CD14-positive monocyte (primary cell): ENCODE data around the gene SSTR1. TPM values are rescaled to one million over a fixed set of nuclear protein-coding genes. Genes with fewer than 3 reads are reported as not detected.

Experiments
- DNase-seq, 3 donors: peaks; one replicate each; pipeline ENCODE4 v3.0.0-alpha.2; 2011 to 2022
- H2AFZ ChIP-seq: 2 replicates; pipeline ENCODE4 v1.6.0; 2012; ENCODE audit warnings: mild to moderate bottlenecking, low read depth, low read length, inconsistent platforms; ENCODE audit not compliant: insufficient read depth, poor library complexity, severe bottlenecking
- H3K27ac ChIP-seq, 2 donors: 1 replicate in 1 of 2; 2 replicates in 1 of 2; pipeline ENCODE4 v1.5.1; 2012 to 2013; ENCODE audit warnings: low read length in 2 of 2, control low read depth in 1 of 2, inconsistent platforms in 1 of 2, low read depth in 1 of 2, mild to moderate bottlenecking in 1 of 2
- H3K27me3 ChIP-seq, 2 donors: one replicate each; pipeline versions ENCODE4 v1.6.0 to v1.6.1; 2011 to 2013; ENCODE audit warnings: low read length in 2 of 2; ENCODE audit not compliant: control insufficient read depth in 2 of 2, insufficient read depth in 2 of 2
- H3K36me3 ChIP-seq, 2 donors: replicated peaks in 1 of 2; 1 replicate in 1 of 2; 2 replicates in 1 of 2; pipeline versions ENCODE4 v1.5.1 to v1.6.1; 2012 to 2013; ENCODE audit warnings: low read length in 2 of 2, control low read depth in 1 of 2, inconsistent platforms in 1 of 2, mild to moderate bottlenecking in 1 of 2; ENCODE audit not compliant: insufficient read depth in 2 of 2, control insufficient read depth in 1 of 2
- H3K4me1 ChIP-seq, 2 donors: 1 replicate in 1 of 2; 2 replicates in 1 of 2; pipeline versions ENCODE4 v1.5.1 to v1.6.1; 2012 to 2013; ENCODE audit warnings: low read length in 2 of 2, control low read depth in 1 of 2, inconsistent platforms in 1 of 2, mild to moderate bottlenecking in 1 of 2, moderate library complexity in 1 of 2; ENCODE audit not compliant: insufficient read depth in 2 of 2, control insufficient read depth in 1 of 2
- H3K4me2 ChIP-seq: replicated peaks from 2 replicates; pipeline ENCODE3; 2012; ENCODE audit warnings: low read length, moderate library complexity, mild to moderate bottlenecking; ENCODE audit not compliant: poor library complexity, severe bottlenecking; ENCODE audit errors: extremely low read depth
- H3K4me3 ChIP-seq, 3 experiments: fragments of 200-600 bp in 1 of 3; sonication (generic) in 1 of 3; replicated peaks in 1 of 3; 1 replicate in 2 of 3; 2 replicates in 1 of 3; pipeline ENCODE4 v1.5.1; 2011 to 2013; ENCODE audit warnings: low read length in 3 of 3, mild to moderate bottlenecking in 3 of 3, control low read depth in 2 of 3, low read depth in 2 of 3, inconsistent platforms in 1 of 3, moderate library complexity in 1 of 3
- H3K79me2 ChIP-seq: 2 replicates; pipeline ENCODE4 v1.6.0; 2012; ENCODE audit warnings: mild to moderate bottlenecking, control low read depth, inconsistent platforms, low read length, moderate library complexity; ENCODE audit not compliant: insufficient read depth
- H3K9ac ChIP-seq: 2 replicates; pipeline ENCODE4 v1.6.0; 2017; ENCODE audit warnings: low read length, mild to moderate bottlenecking; ENCODE audit not compliant: insufficient read depth, poor library complexity, severe bottlenecking
- H3K9me3 ChIP-seq, 2 donors: replicated peaks in 1 of 2; 1 replicate in 1 of 2; 2 replicates in 1 of 2; pipeline versions ENCODE4 v1.5.1 to v1.6.1; 2012 to 2013; ENCODE audit warnings: low read length in 2 of 2, control low read depth in 1 of 2; ENCODE audit not compliant: control insufficient read depth in 1 of 2, insufficient read depth in 1 of 2
- H4K20me1 ChIP-seq: 2 replicates; pipeline ENCODE4 v1.6.0; 2012; ENCODE audit warnings: mild to moderate bottlenecking, low read length, control low read depth, moderate library complexity; ENCODE audit not compliant: insufficient read depth
- H3K27ac Mint-ChIP-seq, 7 donors: one replicate each; pipeline ENCODE4 v1.8.0; 2020; ENCODE audit warnings: mild to moderate bottlenecking in 7 of 7, mixed read lengths in 7 of 7, moderate library complexity in 6 of 7, inconsistent platforms in 2 of 7
- H3K27me3 Mint-ChIP-seq, 3 donors: one replicate each; pipeline ENCODE4 v1.8.0; 2021 to 2022; ENCODE audit warnings: low read depth in 3 of 3, mild to moderate bottlenecking in 3 of 3, mixed read lengths in 3 of 3, moderate library complexity in 3 of 3, inconsistent platforms in 1 of 3
- H3K36me3 Mint-ChIP-seq, 2 donors: one replicate each; pipeline ENCODE4 v1.8.0; 2020; ENCODE audit warnings: mixed read lengths in 2 of 2, inconsistent platforms in 1 of 2, mild to moderate bottlenecking in 1 of 2
- H3K4me1 Mint-ChIP-seq: one replicate; pipeline ENCODE4 v1.8.0; 2020; ENCODE audit warnings: mild to moderate bottlenecking, mixed read lengths
- H3K4me3 Mint-ChIP-seq, 2 donors: one replicate each; pipeline ENCODE4 v1.8.0; 2020; ENCODE audit warnings: mild to moderate bottlenecking in 2 of 2, mixed read lengths in 2 of 2, moderate library complexity in 1 of 2
- H3K9me3 Mint-ChIP-seq, 7 donors: one replicate each; pipeline ENCODE4 v1.8.0; 2020 to 2022; ENCODE audit warnings: mixed read lengths in 7 of 7, mild to moderate bottlenecking in 6 of 7, moderate library complexity in 6 of 7, inconsistent platforms in 2 of 7
- WGBS: methylation state at CpG from one replicate; pipeline ENCODE4 v1.1.5; 2013; ENCODE audit warnings: missing lambda C conversion rate; ENCODE audit not compliant: insufficient coverage; 5-methylcytosine and 5-hydroxymethylcytosine counted together
- intact Hi-C, 2 donors: fragments of 100-400 bp; cut with micrococcal nuclease; formaldehyde crosslinking; loops; one replicate each; pipeline versions ENCODE4 v1.15.0 to v1.15.1; 2023
- polyA plus RNA-seq, 3 donors: library from polyadenylated mRNA; depleted of rRNA in 1 of 3; unstranded in 2 of 3; stranded (reverse) in 1 of 3; fragments of 300-500 nt in 2 of 3; fragments of >200 nt in 1 of 3; fragmentation: Illumina TruSeq in 2 of 3; gene quantifications; 1 replicate in 2 of 3; 2 replicates in 1 of 3; pipeline ENCODE4 v1.2.3, GENCODE V29; 2012 to 2021
- TF ChIP-seq, protein P1 (sequence below): fragments of 200-600 bp; IDR thresholded peaks from one replicate; pipeline ENCODE4 v1.8.0; 2022; ENCODE audit warnings: antibody characterized with exemption, mild to moderate bottlenecking

Gene SSTR1
- polyA plus RNA-seq, 3 donors = not detected

DNA sequence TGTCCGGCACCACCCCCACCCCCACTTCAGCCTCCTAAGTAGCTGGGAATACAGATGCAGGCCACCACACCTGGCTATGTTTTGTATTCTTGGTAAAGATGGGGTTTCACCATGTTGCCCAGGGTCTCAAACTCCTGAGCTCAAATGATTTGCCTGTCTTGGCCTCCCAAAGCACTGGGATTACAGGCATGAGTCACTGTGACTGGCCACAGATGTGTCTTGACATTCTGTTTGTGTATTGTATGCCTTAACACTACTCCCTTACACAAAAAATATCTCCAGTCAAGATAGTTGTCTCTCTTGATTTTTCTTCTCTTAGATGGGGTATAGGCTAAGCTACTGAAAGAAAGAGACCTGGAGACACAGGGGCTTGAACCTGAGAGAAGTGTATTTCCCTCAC, 30.6 kb downstream of the SSTR1 start:
- peaks cover 0 to 4% (median 2%) of the 10 kb centered on the region in 7 donors for H3K9me3 Mint-ChIP-seq
- H3K4me3 Mint-ChIP-seq = no peak overlapping the region
- H3K27me3 Mint-ChIP-seq = no peaks in the 10 kb centered on the region
- WGBS = no CpG with 5 or more reads among the region's 1 CpG
- no peaks in the 10 kb centered on the region for H3K36me3 Mint-ChIP-seq
- H3K4me1 Mint-ChIP-seq = no peaks in the 10 kb centered on the region
- intact Hi-C loops = no loop called here
- Histone ChIP-seq H3K9ac (no peak overlapping the region), H3K36me3 (no peaks in the 10 kb centered on the region), H2AFZ (no peak overlapping the region), H3K4me1 (no peaks in the 10 kb centered on the region), H3K4me2 (no peak overlapping the region), H3K4me3 (no peak overlapping the region), H3K27ac (no peak overlapping the region), H3K27me3 (no peaks in the 10 kb centered on the region), H3K9me3 (no peaks in the 10 kb centered on the region), H3K79me2 (no peaks in the 10 kb centered on the region), H4K20me1 (no peaks in the 10 kb centered on the region)
- H3K27ac Mint-ChIP-seq = no peak overlapping the region
- no peak for DNase-seq
- TF ChIP-seq, protein P1, sequence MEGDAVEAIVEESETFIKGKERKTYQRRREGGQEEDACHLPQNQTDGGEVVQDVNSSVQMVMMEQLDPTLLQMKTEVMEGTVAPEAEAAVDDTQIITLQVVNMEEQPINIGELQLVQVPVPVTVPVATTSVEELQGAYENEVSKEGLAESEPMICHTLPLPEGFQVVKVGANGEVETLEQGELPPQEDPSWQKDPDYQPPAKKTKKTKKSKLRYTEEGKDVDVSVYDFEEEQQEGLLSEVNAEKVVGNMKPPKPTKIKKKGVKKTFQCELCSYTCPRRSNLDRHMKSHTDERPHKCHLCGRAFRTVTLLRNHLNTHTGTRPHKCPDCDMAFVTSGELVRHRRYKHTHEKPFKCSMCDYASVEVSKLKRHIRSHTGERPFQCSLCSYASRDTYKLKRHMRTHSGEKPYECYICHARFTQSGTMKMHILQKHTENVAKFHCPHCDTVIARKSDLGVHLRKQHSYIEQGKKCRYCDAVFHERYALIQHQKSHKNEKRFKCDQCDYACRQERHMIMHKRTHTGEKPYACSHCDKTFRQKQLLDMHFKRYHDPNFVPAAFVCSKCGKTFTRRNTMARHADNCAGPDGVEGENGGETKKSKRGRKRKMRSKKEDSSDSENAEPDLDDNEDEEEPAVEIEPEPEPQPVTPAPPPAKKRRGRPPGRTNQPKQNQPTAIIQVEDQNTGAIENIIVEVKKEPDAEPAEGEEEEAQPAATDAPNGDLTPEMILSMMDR = no peak

DNA sequence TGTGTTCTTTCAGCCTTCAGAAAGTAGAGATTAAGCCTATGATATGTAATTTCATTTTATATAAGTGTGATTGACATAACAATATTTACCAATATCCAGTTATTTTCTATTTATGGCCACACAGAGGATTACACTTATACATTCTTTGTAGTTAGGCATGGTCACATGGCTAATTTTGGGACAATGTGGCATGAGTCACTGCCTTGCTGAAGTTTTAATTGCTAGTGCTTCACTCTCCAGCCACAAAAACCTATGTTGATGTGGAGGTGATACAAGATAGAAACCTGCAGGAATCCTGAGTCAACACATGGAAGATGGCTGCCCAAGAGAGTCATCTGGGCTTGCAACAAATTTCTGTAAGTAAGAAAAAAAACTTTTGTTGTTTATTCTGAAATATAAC, 31.2 kb downstream of the SSTR1 start:
- TF ChIP-seq, protein P1 = no peak
- no peak overlapping the region for H3K27ac Mint-ChIP-seq
- Histone ChIP-seq H3K4me2 (no peak overlapping the region), H3K79me2 (no peaks in the 10 kb centered on the region), H3K4me1 (no peaks in the 10 kb centered on the region), H3K27ac (no peak overlapping the region), H3K27me3 (no peaks in the 10 kb centered on the region), H3K9me3 (no peaks in the 10 kb centered on the region), H3K4me3 (no peak overlapping the region), H4K20me1 (no peaks in the 10 kb centered on the region), H2AFZ (no peak overlapping the region), H3K9ac (no peak overlapping the region), H3K36me3 (no peaks in the 10 kb centered on the region)
- DNase-seq = no peak
- peaks cover 0 to 4% (median 2%) of the 10 kb centered on the region in 7 donors for H3K9me3 Mint-ChIP-seq
- H3K4me1 Mint-ChIP-seq = no peaks in the 10 kb centered on the region
- no peaks in the 10 kb centered on the region for H3K27me3 Mint-ChIP-seq
- intact Hi-C loops = no loop called here
- no peaks in the 10 kb centered on the region for H3K36me3 Mint-ChIP-seq
- no peak overlapping the region for H3K4me3 Mint-ChIP-seq
